Measurements from ENCODE around the gene THOC5. TPM values are rescaled to one million over a fixed set of nuclear protein-coding genes. Genes with fewer than 3 reads are reported as not detected.

THOC5 gene
- total RNA-seq, 1 donor from 2014 or later = 76.3 TPM

- no peak for DNase-seq (ENCODE audit: low read depth)
Measured at GRCh38 chr22:29477723-29478318, 75.7 kb downstream of the THOC5 start.

GRCh38 chr22:29476116-29476515, 77.4 kb downstream of the THOC5 start:
- no peak for DNase-seq (ENCODE audit: low read depth)

- DNase-seq (ENCODE audit: low read depth) = no peak
Measured at GRCh38 chr22:29475550-29475949, 78.0 kb downstream of the THOC5 start.

GRCh38 chr22:29473001-29473400, 80.6 kb downstream of the THOC5 start:
- DNase-seq (ENCODE audit: low read depth) = no peak

- DNase-seq (ENCODE audit: low read depth) = peak; percentile 9
Measured at GRCh38 chr22:29470159-29470855, 83.2 kb downstream of the THOC5 start.

GRCh38 chr22:29469755-29470154, 83.8 kb downstream of the THOC5 start:
- no peak for DNase-seq (ENCODE audit: low read depth)

GRCh38 chr22:29464581-29464980, 89.0 kb downstream of the THOC5 start:
- no peak for DNase-seq (ENCODE audit: low read depth)

GRCh38 chr22:29463629-29464028, 89.9 kb downstream of the THOC5 start:
- no peak for DNase-seq (ENCODE audit: low read depth)

GRCh38 chr22:29461263-29461662, 92.3 kb downstream of the THOC5 start:
- DNase-seq (ENCODE audit: low read depth) = no peak

GRCh38 chr22:29459773-29460172, 93.8 kb downstream of the THOC5 start:
- DNase-seq (ENCODE audit: low read depth) = no peak

GRCh38 chr22:29458551-29458950, 95.0 kb downstream of the THOC5 start:
- DNase-seq (ENCODE audit: low read depth) = no peak

- DNase-seq (ENCODE audit: low read depth) = no peak
Measured at GRCh38 chr22:29457730-29458129, 95.8 kb downstream of the THOC5 start.

- DNase-seq (ENCODE audit: low read depth) = no peak
Measured at GRCh38 chr22:29456211-29456671, 97.3 kb downstream of the THOC5 start.

Other genes with a start within 250 kb of the THOC5 start
- gene GAS2L1, start 247.1 kb downstream of the THOC5 start, total RNA-seq = 8.0 and 18.7 TPM in 2 replicates
- 0.15 TPM in 1 of 2 replicates, not detected in the other for gene RASL10A, start 238.1 kb downstream of the THOC5 start, total RNA-seq
- gene AP1B1, start 165.2 kb downstream of the THOC5 start, total RNA-seq = 66.5 and 96.6 TPM in 2 replicates
- gene RFPL1, start 115.2 kb downstream of the THOC5 start, total RNA-seq = not detected in 2 replicates
- 0.15 and 0.17 TPM in 2 replicates for gene NEFH, start 73.5 kb downstream of the THOC5 start, total RNA-seq
- gene NIPSNAP1, start 27.4 kb upstream of the THOC5 start, total RNA-seq = 77.6 and 109 TPM in 2 replicates
- 213 and 372 TPM in 2 replicates for gene NF2, start 49.9 kb upstream of the THOC5 start, total RNA-seq
- 0.10 TPM in 1 of 2 replicates, not detected in the other for gene CABP7, start 166.2 kb upstream of the THOC5 start, total RNA-seq
- 14.5 and 20.7 TPM in 2 replicates for gene ZMAT5, start 213.2 kb upstream of the THOC5 start, total RNA-seq
- 89.1 and 125 TPM in 2 replicates for gene UQCR10, start 213.6 kb upstream of the THOC5 start, total RNA-seq

All from renal cortical epithelial cell (primary cell).